ENCODE results near the gene CWF19L2. TPM values are rescaled to one million over a fixed set of nuclear protein-coding genes. Genes with fewer than 3 reads are reported as not detected.

Gene CWF19L2
- total RNA-seq, 1 donor from 2014 or later: 17.9 TPM

GRCh38 chr11:107496011-107496410 lies 38.4 kb upstream of the CWF19L2 start:
- Mint-ChIP-seq H3K4me1 (ENCODE audit: low read depth) (no peaks in the 10 kb centered on the region), H3K4me3 (ENCODE audit: low read depth) (no peak overlapping the region)

GRCh38 chr11:107494055-107494454 lies 36.4 kb upstream of the CWF19L2 start:
- Mint-ChIP-seq H3K4me3 (ENCODE audit: low read depth) (no peak overlapping the region), H3K27me3 (no peaks in the 10 kb centered on the region), H3K4me1 (ENCODE audit: low read depth) (no peaks in the 10 kb centered on the region), H3K27ac (no peak overlapping the region), H3K9me3 (ENCODE audit: low read depth) (peaks cover 2% of the 10 kb centered on the region), H3K36me3 (ENCODE audit: insufficient read depth) (no peaks in the 10 kb centered on the region)
- no peak for DNase-seq (ENCODE audit: low spot score, unreplicated experiment)
- no peak for TF ChIP-seq CTCF (IDR thresholded peaks at IDR 0.05; ENCODE audit: unreplicated experiment)

More at GRCh38 chr11:107496011-107496410, 38.4 kb upstream of the CWF19L2 start:
- no peak for TF ChIP-seq CTCF (IDR thresholded peaks at IDR 0.05; ENCODE audit: unreplicated experiment)
- H3K36me3 Mint-ChIP-seq (ENCODE audit: insufficient read depth): no peaks in the 10 kb centered on the region
- H3K27ac Mint-ChIP-seq: no peak overlapping the region
- peaks cover 3% of the 10 kb centered on the region for H3K9me3 Mint-ChIP-seq (ENCODE audit: low read depth)
- DNase-seq (ENCODE audit: low spot score, unreplicated experiment): no peak
- no peaks in the 10 kb centered on the region for H3K27me3 Mint-ChIP-seq

- H3K27me3 Mint-ChIP-seq: no peaks in the 10 kb centered on the region
- TF ChIP-seq CTCF (IDR thresholded peaks at IDR 0.05; ENCODE audit: unreplicated experiment): no peak
- H3K4me3 Mint-ChIP-seq (ENCODE audit: low read depth): no peak overlapping the region
- no peak for DNase-seq (ENCODE audit: low spot score, unreplicated experiment)
- no peaks in the 10 kb centered on the region for H3K4me1 Mint-ChIP-seq (ENCODE audit: low read depth)
- H3K9me3 Mint-ChIP-seq (ENCODE audit: low read depth): peaks cover 2% of the 10 kb centered on the region
- no peaks in the 10 kb centered on the region for H3K36me3 Mint-ChIP-seq (ENCODE audit: insufficient read depth)
- H3K27ac Mint-ChIP-seq: no peak overlapping the region
Measured at GRCh38 chr11:107493117-107493516, 35.5 kb upstream of the CWF19L2 start.

- Mint-ChIP-seq H3K4me3 (ENCODE audit: low read depth) (no peak overlapping the region), H3K9me3 (ENCODE audit: low read depth) (no peaks in the 10 kb centered on the region), H3K36me3 (ENCODE audit: insufficient read depth) (no peaks in the 10 kb centered on the region), H3K27ac (no peak overlapping the region), H3K4me1 (ENCODE audit: low read depth) (no peaks in the 10 kb centered on the region), H3K27me3 (no peaks in the 10 kb centered on the region)
- no peak for TF ChIP-seq CTCF (IDR thresholded peaks at IDR 0.05; ENCODE audit: unreplicated experiment)
- DNase-seq (ENCODE audit: low spot score, unreplicated experiment): no peak
Measured at GRCh38 chr11:107490836-107491235, 33.2 kb upstream of the CWF19L2 start.

GRCh38 chr11:107482234-107482633 lies 24.6 kb upstream of the CWF19L2 start:
- H3K4me3 Mint-ChIP-seq (ENCODE audit: low read depth): no peak overlapping the region
- H3K27ac Mint-ChIP-seq: no peak overlapping the region
- DNase-seq (ENCODE audit: low spot score, unreplicated experiment): no peak

More at GRCh38 chr11:107482234-107482633, 24.6 kb upstream of the CWF19L2 start:
- Mint-ChIP-seq H3K9me3 (ENCODE audit: low read depth) (no peaks in the 10 kb centered on the region), H3K36me3 (ENCODE audit: insufficient read depth) (no peaks in the 10 kb centered on the region), H3K4me1 (ENCODE audit: low read depth) (no peaks in the 10 kb centered on the region), H3K27me3 (no peaks in the 10 kb centered on the region)
- no peak for TF ChIP-seq CTCF (IDR thresholded peaks at IDR 0.05; ENCODE audit: unreplicated experiment)
